GM23338 (cell line): ENCODE measurements around the gene PLPPR5. TPM values are rescaled to one million over a fixed set of nuclear protein-coding genes. Genes with fewer than 3 reads are reported as not detected.

Source experiments
- ATAC-seq: fragments of 200-7000 bp; cut with Tn5 transposase; 3 replicates; pipeline ENCODE4 v1.9.1; 2020
- DNase-seq: peaks from one replicate; pipeline ENCODE4 v3.0.0-alpha.2; 2015; ENCODE audit warnings: low spot score
- H2AFZ ChIP-seq: fragments of 200-600 bp; sonication (generic); 2 replicates; pipeline ENCODE4 v1.8.0; 2016; ENCODE audit warnings: antibody characterized with exemption, mild to moderate bottlenecking, moderate library complexity
- H3F3A ChIP-seq: fragments of 200-600 bp; sonication (generic); replicated peaks from 2 replicates; pipeline ENCODE4 v1.8.0; 2017; ENCODE audit warnings: antibody characterized with exemption, mixed run types, low read depth
- H3K27ac ChIP-seq: fragments of 200-600 bp; sonication (generic); 2 replicates; pipeline ENCODE4 v1.6.1; 2016; ENCODE audit warnings: low read depth
- H3K27me3 ChIP-seq: fragments of 200-600 bp; sonication (generic); 2 replicates; pipeline ENCODE4 v1.8.0; 2016; ENCODE audit warnings: mild to moderate bottlenecking, mixed run types, moderate library complexity; ENCODE audit not compliant: insufficient read depth
- H3K36me3 ChIP-seq: fragments of 200-600 bp; sonication (generic); 2 replicates; pipeline ENCODE4 v1.8.0; 2016; ENCODE audit warnings: mild to moderate bottlenecking; ENCODE audit not compliant: insufficient read depth
- H3K4me1 ChIP-seq: fragments of 200-600 bp; sonication (generic); 2 replicates; pipeline ENCODE4 v1.8.0; 2016; ENCODE audit warnings: mild to moderate bottlenecking, moderate library complexity; ENCODE audit not compliant: insufficient read depth
- H3K4me2 ChIP-seq: fragments of 200-600 bp; sonication (generic); 2 replicates; pipeline ENCODE4 v1.7.1; 2017; ENCODE audit warnings: mixed run types
- H3K4me3 ChIP-seq: fragments of 200-600 bp; sonication (generic); 2 replicates; pipeline ENCODE4 v1.6.1; 2016; ENCODE audit warnings: mixed run types
- H3K79me2 ChIP-seq: fragments of 200-600 bp; sonication (generic); replicated peaks from 2 replicates; pipeline ENCODE4 v1.8.0; 2017; ENCODE audit warnings: mild to moderate bottlenecking; ENCODE audit not compliant: insufficient read depth
- H3K9me2 ChIP-seq: fragments of 200-600 bp; sonication (generic); 2 replicates; pipeline ENCODE4 v1.8.0; 2017; ENCODE audit not compliant: insufficient read depth
- H4K20me1 ChIP-seq: fragments of 200-600 bp; sonication (generic); replicated peaks from 2 replicates; pipeline ENCODE4 v1.8.0; 2017; ENCODE audit warnings: mild to moderate bottlenecking; ENCODE audit not compliant: insufficient read depth
- H3K27ac Mint-ChIP-seq: 2 replicates; pipeline ENCODE4 v1.8.0; 2020; ENCODE audit warnings: inconsistent platforms, mild to moderate bottlenecking, moderate library complexity, mixed read lengths
- H3K27me3 Mint-ChIP-seq: 3 replicates; pipeline ENCODE4 v1.8.0; 2022; ENCODE audit warnings: low read depth, mild to moderate bottlenecking, moderate library complexity, mixed read lengths, inconsistent platforms; ENCODE audit not compliant: insufficient read depth, poor library complexity
- H3K36me3 Mint-ChIP-seq: 3 replicates; pipeline ENCODE4 v1.8.0; 2021; ENCODE audit warnings: low read depth, mild to moderate bottlenecking, inconsistent platforms, moderate library complexity, mixed read lengths
- H3K4me1 Mint-ChIP-seq: 3 replicates; pipeline ENCODE4 v1.8.0; 2020; ENCODE audit warnings: mild to moderate bottlenecking, inconsistent platforms, mixed read lengths
- H3K4me3 Mint-ChIP-seq: 3 replicates; pipeline ENCODE4 v1.8.0; 2021; ENCODE audit warnings: moderate library complexity, mild to moderate bottlenecking, inconsistent platforms, mixed read lengths
- H3K9me3 Mint-ChIP-seq: 3 replicates; pipeline ENCODE4 v1.8.0; 2020; ENCODE audit warnings: moderate library complexity, mild to moderate bottlenecking, inconsistent platforms, mixed read lengths
- CREB1 ChIP-seq: fragments of 250-450 bp; sonication (Bioruptor Pico); IDR thresholded peaks from 2 replicates; pipeline ENCODE4 v1.5.0; 2020; ENCODE audit warnings: low read depth, mild to moderate bottlenecking, moderate library complexity
- EZH2 ChIP-seq: fragments of 200-600 bp; sonication (generic); IDR thresholded peaks from one replicate; pipeline ENCODE4 v1.8.0; 2017; ENCODE audit warnings: antibody characterized with exemption, mild to moderate bottlenecking, low read depth; ENCODE audit not compliant: unreplicated experiment
- EZH2phosphoT487 ChIP-seq: fragments of 200-600 bp; sonication (generic); IDR thresholded peaks from one replicate; pipeline ENCODE4 v1.8.1; 2018; ENCODE audit warnings: antibody characterized with exemption; ENCODE audit not compliant: unreplicated experiment
- JUNB ChIP-seq: IDR thresholded peaks from one replicate; pipeline ENCODE4 v1.6.1; 2016; ENCODE audit warnings: antibody characterized with exemption; ENCODE audit not compliant: unreplicated experiment
- NANOG ChIP-seq: IDR thresholded peaks from 2 replicates; pipeline ENCODE4 v1.6.1; 2016; ENCODE audit warnings: antibody characterized with exemption, borderline replicate concordance
- POLR2AphosphoS5 ChIP-seq: IDR thresholded peaks from 2 replicates; pipeline ENCODE4 v1.6.1; 2016; ENCODE audit warnings: antibody characterized with exemption, low read depth
- STAT1 ChIP-seq: IDR thresholded peaks from one replicate; pipeline ENCODE4 v1.6.1; 2016; ENCODE audit warnings: antibody characterized with exemption; ENCODE audit not compliant: unreplicated experiment
- ZNF114 ChIP-seq: fragments of 250-450 bp; sonication (Bioruptor Pico); IDR thresholded peaks from 2 replicates; pipeline ENCODE4 v1.5.0; 2020; ENCODE audit warnings: mild to moderate bottlenecking, moderate library complexity
- ZNF331 ChIP-seq: fragments of 250-450 bp; sonication (Bioruptor Pico); IDR thresholded peaks from 2 replicates; pipeline ENCODE4 v1.5.0; 2020; ENCODE audit warnings: low read depth, mild to moderate bottlenecking, moderate library complexity
- polyA plus RNA-seq: library from polyadenylated mRNA; unstranded; fragments of >200 nt; fragmentation: Nextera tagmentation; extraction: Ambion mirVana; gene quantifications from 2 replicates; pipeline ENCODE4 v1.2.1, GENCODE V29; 2016
- total RNA-seq: library from RNA; depleted of rRNA; stranded (reverse); fragments of >200 nt; shearing (Covaris generic); gene quantifications from 2 replicates; pipeline ENCODE4 v1.2.3, GENCODE V29; 2014
- TF ChIP-seq, protein P1 (sequence below): IDR thresholded peaks from 2 replicates; pipeline ENCODE4 v1.6.1; 2016; ENCODE audit warnings: antibody characterized with exemption
- TF ChIP-seq, protein P2 (sequence below): fragments of 250-450 bp; sonication (Bioruptor Pico); IDR thresholded peaks from 2 replicates; pipeline ENCODE4 v1.5.0; 2020; ENCODE audit warnings: mild to moderate bottlenecking, moderate library complexity
- TF ChIP-seq, protein P3 (sequence below), 2 experiments: fragments of 200-600 bp in 1 of 2; sonication (generic) in 1 of 2; conservative IDR thresholded peaks; 2 replicates each; pipeline versions ENCODE4 v1.5.1 to v1.6.1; 2016 to 2017; ENCODE audit warnings: antibody characterized with exemption in 2 of 2, low read depth in 2 of 2, mild to moderate bottlenecking in 2 of 2, moderate library complexity in 1 of 2

The PLPPR5 gene
- total and polyA plus RNA-seq, 2 experiments from 2014 or later, result 3.2 to 4.2 TPM

DNA sequence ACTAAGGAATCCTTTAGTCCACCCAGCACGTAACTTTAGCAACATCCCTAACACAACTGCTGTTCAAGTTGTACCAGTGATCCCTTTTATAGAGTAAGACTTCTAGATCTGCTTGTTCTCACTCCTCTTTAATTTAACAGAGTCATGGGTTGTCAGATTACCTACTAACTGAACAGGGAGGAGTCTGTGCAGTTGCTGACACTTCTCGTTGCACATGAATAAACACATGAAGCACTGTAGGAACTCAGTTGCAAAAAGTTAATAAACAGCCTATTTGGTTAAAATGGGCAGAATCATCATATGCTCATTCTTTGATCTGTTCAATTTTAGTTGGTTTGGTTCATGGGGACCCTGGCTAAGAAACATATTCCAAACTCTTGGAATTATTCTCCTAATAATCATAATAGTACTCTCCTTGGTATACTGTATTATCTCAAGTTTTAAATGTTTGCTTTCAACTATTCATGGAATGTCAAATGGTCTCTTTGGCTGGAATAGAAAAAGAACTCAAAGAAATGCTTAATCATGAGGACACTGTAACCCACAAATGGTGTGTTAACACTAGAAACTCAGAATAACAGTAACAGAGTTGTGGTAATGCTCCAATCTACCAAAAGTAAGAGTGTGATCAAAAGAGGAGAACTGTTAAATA lies 15.6 kb downstream of the PLPPR5 start (continued):
- TF ChIP-seq, protein P1, sequence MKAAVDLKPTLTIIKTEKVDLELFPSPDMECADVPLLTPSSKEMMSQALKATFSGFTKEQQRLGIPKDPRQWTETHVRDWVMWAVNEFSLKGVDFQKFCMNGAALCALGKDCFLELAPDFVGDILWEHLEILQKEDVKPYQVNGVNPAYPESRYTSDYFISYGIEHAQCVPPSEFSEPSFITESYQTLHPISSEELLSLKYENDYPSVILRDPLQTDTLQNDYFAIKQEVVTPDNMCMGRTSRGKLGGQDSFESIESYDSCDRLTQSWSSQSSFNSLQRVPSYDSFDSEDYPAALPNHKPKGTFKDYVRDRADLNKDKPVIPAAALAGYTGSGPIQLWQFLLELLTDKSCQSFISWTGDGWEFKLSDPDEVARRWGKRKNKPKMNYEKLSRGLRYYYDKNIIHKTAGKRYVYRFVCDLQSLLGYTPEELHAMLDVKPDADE, result no peak
- TF ChIP-seq JUNB, result no peak
- no peak for TF ChIP-seq ZNF114
- no peak for TF ChIP-seq CREB1
- TF ChIP-seq EZH2, result no peak

DNA sequence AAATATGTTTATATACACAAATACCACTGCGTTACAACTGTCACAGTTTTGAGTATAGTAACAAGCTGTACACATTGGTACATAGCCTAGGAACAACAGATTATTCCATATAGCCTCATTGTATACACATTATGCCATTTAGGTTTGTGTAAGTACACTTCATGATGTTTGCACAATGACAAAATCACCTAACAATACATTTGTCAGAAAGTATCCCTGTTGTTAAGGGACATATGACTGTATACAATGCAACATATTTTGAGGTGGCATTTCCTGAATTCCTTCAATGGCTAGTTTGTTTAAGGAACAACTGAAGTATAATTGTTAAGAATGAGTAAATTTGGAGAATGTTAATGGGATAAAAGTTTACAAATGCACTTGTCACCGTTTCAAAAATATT lies 19.0 kb downstream of the PLPPR5 start:
- Histone ChIP-seq H3K9me2 (no peaks in the 10 kb centered on the region), H3K27ac (no peak overlapping the region), H2AFZ (no peak overlapping the region), H3K4me1 (peaks cover 10% of the 10 kb centered on the region), H3F3A (no peaks in the 10 kb centered on the region), H3K27me3 (no peaks in the 10 kb centered on the region), H3K79me2 (no peaks in the 10 kb centered on the region), H3K4me2 (no peak overlapping the region), H3K36me3 (no peaks in the 10 kb centered on the region), H3K4me3 (no peak overlapping the region), H4K20me1 (no peaks in the 10 kb centered on the region)
- Mint-ChIP-seq H3K27me3 (peaks cover 3% of the 10 kb centered on the region), H3K9me3 (peaks cover 8% of the 10 kb centered on the region; the same call in 2 of the 3 replicates), H3K27ac (no peak overlapping the region), H3K4me1 (peaks cover 13% of the 10 kb centered on the region), H3K36me3 (peaks cover 8% of the 10 kb centered on the region; the same call in 2 of the 3 replicates), H3K4me3 (no peak overlapping the region)
- DNase-seq (no peak), ATAC-seq (no peak)
- TF ChIP-seq, protein P1, result no peak
- no peak for TF ChIP-seq ZNF114
- no peak for TF ChIP-seq ZNF331 (CRISPR knock-in tag)
- TF ChIP-seq, protein P2, sequence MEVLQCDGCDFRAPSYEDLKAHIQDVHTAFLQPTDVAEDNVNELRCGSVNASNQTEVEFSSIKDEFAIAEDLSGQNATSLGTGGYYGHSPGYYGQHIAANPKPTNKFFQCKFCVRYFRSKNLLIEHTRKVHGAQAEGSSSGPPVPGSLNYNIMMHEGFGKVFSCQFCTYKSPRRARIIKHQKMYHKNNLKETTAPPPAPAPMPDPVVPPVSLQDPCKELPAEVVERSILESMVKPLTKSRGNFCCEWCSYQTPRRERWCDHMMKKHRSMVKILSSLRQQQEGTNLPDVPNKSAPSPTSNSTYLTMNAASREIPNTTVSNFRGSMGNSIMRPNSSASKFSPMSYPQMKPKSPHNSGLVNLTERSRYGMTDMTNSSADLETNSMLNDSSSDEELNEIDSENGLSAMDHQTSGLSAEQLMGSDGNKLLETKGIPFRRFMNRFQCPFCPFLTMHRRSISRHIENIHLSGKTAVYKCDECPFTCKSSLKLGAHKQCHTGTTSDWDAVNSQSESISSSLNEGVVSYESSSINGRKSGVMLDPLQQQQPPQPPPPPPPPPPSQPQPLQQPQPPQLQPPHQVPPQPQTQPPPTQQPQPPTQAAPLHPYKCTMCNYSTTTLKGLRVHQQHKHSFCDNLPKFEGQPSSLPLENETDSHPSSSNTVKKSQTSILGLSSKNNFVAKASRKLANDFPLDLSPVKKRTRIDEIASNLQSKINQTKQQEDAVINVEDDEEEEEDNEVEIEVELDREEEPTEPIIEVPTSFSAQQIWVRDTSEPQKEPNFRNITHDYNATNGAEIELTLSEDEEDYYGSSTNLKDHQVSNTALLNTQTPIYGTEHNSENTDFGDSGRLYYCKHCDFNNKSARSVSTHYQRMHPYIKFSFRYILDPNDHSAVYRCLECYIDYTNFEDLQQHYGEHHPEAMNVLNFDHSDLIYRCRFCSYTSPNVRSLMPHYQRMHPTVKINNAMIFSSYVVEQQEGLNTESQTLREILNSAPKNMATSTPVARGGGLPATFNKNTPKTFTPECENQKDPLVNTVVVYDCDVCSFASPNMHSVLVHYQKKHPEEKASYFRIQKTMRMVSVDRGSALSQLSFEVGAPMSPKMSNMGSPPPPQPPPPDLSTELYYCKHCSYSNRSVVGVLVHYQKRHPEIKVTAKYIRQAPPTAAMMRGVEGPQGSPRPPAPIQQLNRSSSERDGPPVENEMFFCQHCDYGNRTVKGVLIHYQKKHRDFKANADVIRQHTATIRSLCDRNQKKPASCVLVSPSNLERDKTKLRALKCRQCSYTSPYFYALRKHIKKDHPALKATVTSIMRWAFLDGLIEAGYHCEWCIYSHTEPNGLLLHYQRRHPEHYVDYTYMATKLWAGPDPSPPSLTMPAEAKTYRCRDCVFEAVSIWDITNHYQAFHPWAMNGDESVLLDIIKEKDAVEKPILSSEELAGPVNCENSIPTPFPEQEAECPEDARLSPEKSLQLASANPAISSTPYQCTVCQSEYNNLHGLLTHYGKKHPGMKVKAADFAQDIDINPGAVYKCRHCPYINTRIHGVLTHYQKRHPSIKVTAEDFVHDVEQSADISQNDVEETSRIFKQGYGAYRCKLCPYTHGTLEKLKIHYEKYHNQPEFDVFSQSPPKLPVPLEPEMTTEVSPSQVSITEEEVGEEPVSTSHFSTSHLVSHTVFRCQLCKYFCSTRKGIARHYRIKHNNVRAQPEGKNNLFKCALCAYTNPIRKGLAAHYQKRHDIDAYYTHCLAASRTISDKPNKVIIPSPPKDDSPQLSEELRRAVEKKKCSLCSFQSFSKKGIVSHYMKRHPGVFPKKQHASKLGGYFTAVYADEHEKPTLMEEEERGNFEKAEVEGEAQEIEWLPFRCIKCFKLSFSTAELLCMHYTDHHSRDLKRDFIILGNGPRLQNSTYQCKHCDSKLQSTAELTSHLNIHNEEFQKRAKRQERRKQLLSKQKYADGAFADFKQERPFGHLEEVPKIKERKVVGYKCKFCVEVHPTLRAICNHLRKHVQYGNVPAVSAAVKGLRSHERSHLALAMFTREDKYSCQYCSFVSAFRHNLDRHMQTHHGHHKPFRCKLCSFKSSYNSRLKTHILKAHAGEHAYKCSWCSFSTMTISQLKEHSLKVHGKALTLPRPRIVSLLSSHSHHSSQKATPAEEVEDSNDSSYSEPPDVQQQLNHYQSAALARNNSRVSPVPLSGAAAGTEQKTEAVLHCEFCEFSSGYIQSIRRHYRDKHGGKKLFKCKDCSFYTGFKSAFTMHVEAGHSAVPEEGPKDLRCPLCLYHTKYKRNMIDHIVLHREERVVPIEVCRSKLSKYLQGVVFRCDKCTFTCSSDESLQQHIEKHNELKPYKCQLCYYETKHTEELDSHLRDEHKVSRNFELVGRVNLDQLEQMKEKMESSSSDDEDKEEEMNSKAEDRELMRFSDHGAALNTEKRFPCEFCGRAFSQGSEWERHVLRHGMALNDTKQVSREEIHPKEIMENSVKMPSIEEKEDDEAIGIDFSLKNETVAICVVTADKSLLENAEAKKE (CRISPR knock-in tag), result no peak
- no peak for TF ChIP-seq STAT1
- no peak for TF ChIP-seq EZH2
- no peak for TF ChIP-seq POLR2AphosphoS5
- no peak for TF ChIP-seq NANOG
- no peak for TF ChIP-seq JUNB
- TF ChIP-seq, protein P3, sequence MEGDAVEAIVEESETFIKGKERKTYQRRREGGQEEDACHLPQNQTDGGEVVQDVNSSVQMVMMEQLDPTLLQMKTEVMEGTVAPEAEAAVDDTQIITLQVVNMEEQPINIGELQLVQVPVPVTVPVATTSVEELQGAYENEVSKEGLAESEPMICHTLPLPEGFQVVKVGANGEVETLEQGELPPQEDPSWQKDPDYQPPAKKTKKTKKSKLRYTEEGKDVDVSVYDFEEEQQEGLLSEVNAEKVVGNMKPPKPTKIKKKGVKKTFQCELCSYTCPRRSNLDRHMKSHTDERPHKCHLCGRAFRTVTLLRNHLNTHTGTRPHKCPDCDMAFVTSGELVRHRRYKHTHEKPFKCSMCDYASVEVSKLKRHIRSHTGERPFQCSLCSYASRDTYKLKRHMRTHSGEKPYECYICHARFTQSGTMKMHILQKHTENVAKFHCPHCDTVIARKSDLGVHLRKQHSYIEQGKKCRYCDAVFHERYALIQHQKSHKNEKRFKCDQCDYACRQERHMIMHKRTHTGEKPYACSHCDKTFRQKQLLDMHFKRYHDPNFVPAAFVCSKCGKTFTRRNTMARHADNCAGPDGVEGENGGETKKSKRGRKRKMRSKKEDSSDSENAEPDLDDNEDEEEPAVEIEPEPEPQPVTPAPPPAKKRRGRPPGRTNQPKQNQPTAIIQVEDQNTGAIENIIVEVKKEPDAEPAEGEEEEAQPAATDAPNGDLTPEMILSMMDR (conservative IDR thresholded peaks at IDR 0.05; ENCODE audit: low read depth in 2 of 2), result no peak
- TF ChIP-seq EZH2phosphoT487, result no peak
